Activated naive CD4-positive, alpha-beta T cell treated with anti-CD3 and anti-CD28 coated beads, Interleukin-2, amount 50 U/mL, for 16 hours (primary cell): ENCODE measurements around the gene CD5L.

Source experiments
- DNase-seq: peaks from one replicate; pipeline ENCODE4 v3.0.0-alpha.2; 2020

The CD5L gene

GRCh38 chr1:157806431-157807149 lies 35.0 kb downstream of the CD5L start:
- DNase-seq: no peak

DNA sequence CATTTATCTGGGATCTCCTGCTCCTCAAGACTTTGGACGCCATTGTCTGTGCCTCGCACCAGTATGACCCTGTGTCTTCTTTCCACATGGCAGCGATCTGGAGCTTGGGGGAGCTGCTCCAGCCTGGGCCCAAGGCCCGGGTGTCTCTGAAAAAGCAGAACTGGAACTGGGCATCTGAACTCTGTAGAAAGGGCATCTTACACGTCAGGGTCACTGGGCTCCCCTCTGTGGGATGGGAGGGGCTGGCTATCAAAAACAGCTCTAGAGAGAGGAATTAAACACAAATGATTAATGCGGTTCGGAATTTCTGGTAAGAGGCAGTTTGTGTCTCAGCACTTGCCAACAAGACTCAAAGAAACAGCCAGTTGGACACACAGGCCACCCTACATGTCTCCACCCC lies 37.8 kb downstream of the CD5L start:
- no peak for DNase-seq

- DNase-seq: no peak
Observed at GRCh38 chr1:157799996-157800395, 41.6 kb downstream of the CD5L start.

DNA sequence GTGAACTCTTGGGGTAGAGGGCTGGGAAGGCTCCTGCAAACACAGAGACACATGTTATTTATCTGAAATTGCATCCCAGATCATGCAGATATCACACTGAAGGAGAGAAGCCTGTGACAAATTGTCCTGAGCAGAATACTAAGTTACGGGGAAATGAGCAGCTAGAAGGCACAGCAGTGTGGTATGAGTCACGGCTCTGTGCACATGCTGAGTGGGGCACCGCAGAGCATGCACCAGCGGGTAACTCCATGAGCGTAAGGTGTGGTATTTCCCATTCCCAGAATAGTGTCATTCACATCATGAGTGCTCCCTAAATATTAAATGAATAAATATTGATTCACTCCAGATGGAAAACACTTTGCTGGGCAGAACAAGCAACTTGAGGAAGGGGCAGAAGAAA lies 43.4 kb downstream of the CD5L start:
- DNase-seq: no peak

DNA sequence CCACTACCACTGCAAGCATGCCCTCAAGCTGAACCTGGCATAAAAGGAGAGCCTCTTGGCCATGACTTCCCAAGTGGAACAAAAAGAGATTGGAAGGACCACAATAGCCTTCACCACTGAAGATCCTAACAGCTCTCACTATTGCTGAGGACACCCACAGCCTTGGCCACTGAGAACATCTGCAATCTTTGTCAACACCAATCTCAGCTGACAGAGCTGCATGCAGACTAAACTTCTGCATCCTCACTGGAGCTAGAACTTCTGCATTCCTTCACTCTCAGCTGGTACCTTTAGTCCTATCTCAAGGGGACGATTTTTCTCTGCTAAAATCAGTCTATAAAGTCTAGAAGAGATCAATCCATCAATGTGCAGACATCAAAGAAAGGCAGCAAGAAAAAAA lies 56.4 kb downstream of the CD5L start:
- no peak for DNase-seq

DNA sequence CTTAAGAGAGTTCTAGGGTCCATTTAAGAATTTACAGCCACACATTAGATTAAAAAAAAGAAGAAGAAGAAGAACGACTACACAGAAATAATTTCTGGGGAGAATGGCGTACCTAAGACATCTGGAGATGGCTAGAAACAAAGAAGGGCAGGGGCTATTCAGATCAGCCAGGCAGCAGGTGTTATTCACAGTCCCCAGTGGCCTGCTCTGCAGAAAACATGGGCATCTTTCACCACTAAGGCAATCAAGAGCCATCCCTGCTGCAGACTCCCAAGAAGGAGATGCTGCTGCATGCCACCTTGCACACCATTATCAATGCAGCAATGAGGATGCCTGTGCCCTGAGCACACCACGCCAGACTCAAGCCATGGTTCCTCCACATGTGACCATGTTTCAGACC lies 56.8 kb downstream of the CD5L start:
- DNase-seq: no peak

DNA sequence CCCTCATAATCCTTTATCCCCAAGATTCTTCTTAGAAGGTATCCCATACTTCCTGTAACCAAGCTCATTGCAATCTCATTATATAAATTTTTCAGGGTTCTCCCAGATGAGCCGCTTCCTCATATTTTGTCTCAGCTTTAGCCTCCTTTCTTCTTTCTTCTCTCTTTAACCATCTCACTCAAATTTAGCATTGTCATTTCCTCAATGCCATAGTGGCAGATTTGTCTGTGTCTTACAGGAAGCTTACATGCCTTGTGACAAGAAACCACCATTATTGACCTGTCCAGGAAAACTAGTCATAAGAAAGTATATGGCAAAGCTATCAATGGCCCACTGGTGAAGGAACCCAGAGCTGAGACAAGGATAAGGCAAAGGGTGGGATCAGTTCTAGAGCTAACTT lies 58.7 kb downstream of the CD5L start:
- DNase-seq: no peak

- no peak for DNase-seq
Observed at GRCh38 chr1:157781048-157781447, 60.6 kb downstream of the CD5L start.
